Measurements from ENCODE around the gene PLA2G2F. TPM values are rescaled to one million over a fixed set of nuclear protein-coding genes. Genes with fewer than 3 reads are reported as not detected.

The PLA2G2F gene
- total and polyA plus RNA-seq, 2 of the 8 experiments (the other 6 are each of a cell fraction or from before 2014, with no cell fraction given) = not detected

GRCh38 chr1:20167126-20167525 lies 28.0 kb downstream of the PLA2G2F start:
- FAIRE-seq (no peak), DNase-seq (ENCODE audit: low read depth in 1 of 2, low spot score in 2 of 2) (no peak)
- no peak overlapping the region for H3K23ac ChIP-seq (ENCODE audit: insufficient read length)
- no peak overlapping the region for H3K4ac ChIP-seq (replicated peaks; ENCODE audit: insufficient read length, low read depth, low read length)
- H4K20me1 ChIP-seq (replicated peaks in 1 of 2; ENCODE audit: control insufficient read depth in 1 of 2, insufficient read depth in 2 of 2, low read length in 2 of 2) = peaks cover 0 to 1% of the 10 kb centered on the region in 2 experiments
- H3K18ac ChIP-seq (ENCODE audit: extremely low read depth, low read length) = no peak overlapping the region; the same call in 1 of the 2 replicates
- peak overlapping the region; percentile 39; the same call in 1 of the 2 replicates for H2BK12ac ChIP-seq (ENCODE audit: low read depth, low read length)
- CTCF ChIA-PET (ENCODE audit: partially characterized antibody) = interaction anchor here (1.2 to 8.4 kb wide), 10 partner anchors 10 to 326 kb away, joined by 3 to 89 read pairs (median 28); partner anchors contain the start of gene PLA2G2A
- no peak overlapping the region for H2AFZ ChIP-seq (ENCODE audit: low read length)
- POLR2A ChIA-PET (ENCODE audit: partially characterized antibody) = no interaction called here
- H4K8ac ChIP-seq (ENCODE audit: extremely low read depth, insufficient read depth, low read length) = no peak overlapping the region
- H3K79me2 ChIP-seq (ENCODE audit: control insufficient read depth in 1 of 2, insufficient read depth in 2 of 2, low read length in 2 of 2) = no peaks in the 10 kb centered on the region
- no peaks in the 10 kb centered on the region for H3K27me3 ChIP-seq (replicated peaks in 1 of 4; ENCODE audit: control insufficient read depth in 3 of 4, extremely low read depth in 1 of 4, insufficient read depth in 3 of 4, low read length in 3 of 4)
- H3K14ac ChIP-seq (ENCODE audit: insufficient read length) = no peak overlapping the region
- no peaks in the 10 kb centered on the region; a peak in 1 of 4 replicates for H3K9me3 ChIP-seq (ENCODE audit: insufficient read depth in 2 of 2, low read depth in 1 of 2, low read length in 1 of 2)
- H3K79me1 ChIP-seq (ENCODE audit: low read depth, low read length) = no peaks in the 10 kb centered on the region; the same call in 1 of the 2 replicates
- H3K27ac ChIP-seq (ENCODE audit: low read depth, low read length) = no peak overlapping the region
- H3K36me3 ChIP-seq (ENCODE audit: control insufficient read depth in 2 of 4, insufficient read depth in 4 of 4, low read length in 3 of 4) = no peaks in the 10 kb centered on the region
- no peak overlapping the region for H3K4me2 ChIP-seq (ENCODE audit: insufficient read depth in 1 of 2, low read depth in 2 of 2, low read length in 2 of 2)
- no peak overlapping the region for H3K4me3 ChIP-seq (ENCODE audit: extremely low read depth in 1 of 4, insufficient read depth in 2 of 4, low read depth in 3 of 4, low read length in 4 of 4)
- H2BK120ac ChIP-seq (replicated peaks; ENCODE audit: low read depth, low read length) = no peak overlapping the region
- no peak overlapping the region for H3K9ac ChIP-seq (replicated peaks in 1 of 4; ENCODE audit: extremely low read depth in 1 of 4, low read depth in 3 of 4, low read length in 3 of 4)
- H2BK20ac ChIP-seq (ENCODE audit: low read length) = no peak overlapping the region
- H3K56ac ChIP-seq (replicated peaks; ENCODE audit: insufficient read length, low read depth, low read length) = no peak overlapping the region
- 80% methylated on average over 8 of the region's 8 CpGs; no CpG with 5 or more reads in 1 of the 2 experiments for WGBS, 2 experiments (ENCODE audit: extremely low coverage in 1 of 2, insufficient coverage in 1 of 2, insufficient read length in 1 of 2, insufficient replicate concordance in 2 of 2, low coverage in 1 of 2, low lambda C conversion rate in 2 of 2, missing lambda C conversion rate in 1 of 2)
- H2AK5ac ChIP-seq (ENCODE audit: low read depth, low read length) = peak overlapping the region; percentile 82; the same call in 1 of the 2 replicates
- no peak overlapping the region for H4K91ac ChIP-seq (replicated peaks; ENCODE audit: insufficient read length, low read length)
- H4K5ac ChIP-seq (ENCODE audit: insufficient read length, low read depth, low read length) = no peak overlapping the region
- 0 out of 2 replicates have a peak overlapping the region, but pooled peaks have one; percentile 44 for H2BK5ac ChIP-seq (ENCODE audit: low read depth, low read length)
- H3K4me1 ChIP-seq (replicated peaks in 1 of 4; ENCODE audit: control insufficient read depth in 3 of 4, insufficient read depth in 4 of 4, low read length in 3 of 4) = peaks cover 0 to 5% (median 0%) of the 10 kb centered on the region in 4 experiments; a peak in 2 of 7 replicates
- H3K23me2 ChIP-seq (ENCODE audit: low read depth, low read length) = no peaks in the 10 kb centered on the region
- no peak overlapping the region for H2BK15ac ChIP-seq (ENCODE audit: low read length)
- no peak for TF ChIP-seq SP4 (IDR thresholded peaks at IDR 0.05; ENCODE audit: low read length)
- TF ChIP-seq POU5F1 (IDR thresholded peaks at IDR 0.05; ENCODE audit: low read depth, low read length) = no peak
- TF ChIP-seq CTBP2 (IDR thresholded peaks at IDR 0.05; ENCODE audit: borderline replicate concordance, insufficient read depth, insufficient read length, low read length) = no peak
- no peak for TF ChIP-seq SP1 (IDR thresholded peaks at IDR 0.05; ENCODE audit: low read depth, low read length)
- no peak for TF ChIP-seq RAD21 (IDR thresholded peaks at IDR 0.05 in 1 of 2, conservative IDR thresholded peaks at IDR 0.05 in 1 of 2; ENCODE audit: low read depth in 2 of 2, low read length in 2 of 2)
- TF ChIP-seq CHD1 (IDR thresholded peaks at IDR 0.05; ENCODE audit: low read depth, low read length) = no peak
- TF ChIP-seq KDM5A (IDR thresholded peaks at IDR 0.05; ENCODE audit: low read length) = no peak
- TF ChIP-seq POLR2A (IDR thresholded peaks at IDR 0.05; ENCODE audit: control extremely low read depth in 1 of 2, low read depth in 2 of 2, low read length in 2 of 2) = no peak
- TF ChIP-seq SIN3A (conservative IDR thresholded peaks at IDR 0.05 in 1 of 2, IDR thresholded peaks at IDR 0.05 in 1 of 2; ENCODE audit: low read depth in 1 of 2, low read length in 2 of 2) = no peak
- no peak for TF ChIP-seq ATF3 (IDR thresholded peaks at IDR 0.05; ENCODE audit: insufficient read depth, low read depth, low read length)
- no peak for TF ChIP-seq HDAC6 (IDR thresholded peaks at IDR 0.05; ENCODE audit: low read depth, low read length)
- TF ChIP-seq KDM1A (IDR thresholded peaks at IDR 0.05; ENCODE audit: borderline replicate concordance, low read length) = no peak
- TF ChIP-seq EP300 (IDR thresholded peaks at IDR 0.05; ENCODE audit: borderline replicate concordance in 1 of 2, low read depth in 2 of 2, low read length in 2 of 2) = no peak
